GM12872 (cell line): ENCODE measurements around the gene SIX5.
A peak's percentile ranks its signal among the peaks of the same experiment; 100 is the strongest.

Source experiments
- TF ChIP-seq, protein P1 (sequence below): IDR thresholded peaks from 3 replicates; pipeline ENCODE4 v1.5.1; 2011; ENCODE audit warnings: low read depth, mild to moderate bottlenecking, low read length, moderate library complexity; ENCODE audit not compliant: insufficient read depth

Gene SIX5

GRCh38 chr19:45768984-45769782 lies at the start of gene SIX5:
Gene SIX5, minus strand, starts transcription at chr19:45769252. Its CDS starts 408 bp downstream, at chr19:45768844.
- TF ChIP-seq, protein P1, sequence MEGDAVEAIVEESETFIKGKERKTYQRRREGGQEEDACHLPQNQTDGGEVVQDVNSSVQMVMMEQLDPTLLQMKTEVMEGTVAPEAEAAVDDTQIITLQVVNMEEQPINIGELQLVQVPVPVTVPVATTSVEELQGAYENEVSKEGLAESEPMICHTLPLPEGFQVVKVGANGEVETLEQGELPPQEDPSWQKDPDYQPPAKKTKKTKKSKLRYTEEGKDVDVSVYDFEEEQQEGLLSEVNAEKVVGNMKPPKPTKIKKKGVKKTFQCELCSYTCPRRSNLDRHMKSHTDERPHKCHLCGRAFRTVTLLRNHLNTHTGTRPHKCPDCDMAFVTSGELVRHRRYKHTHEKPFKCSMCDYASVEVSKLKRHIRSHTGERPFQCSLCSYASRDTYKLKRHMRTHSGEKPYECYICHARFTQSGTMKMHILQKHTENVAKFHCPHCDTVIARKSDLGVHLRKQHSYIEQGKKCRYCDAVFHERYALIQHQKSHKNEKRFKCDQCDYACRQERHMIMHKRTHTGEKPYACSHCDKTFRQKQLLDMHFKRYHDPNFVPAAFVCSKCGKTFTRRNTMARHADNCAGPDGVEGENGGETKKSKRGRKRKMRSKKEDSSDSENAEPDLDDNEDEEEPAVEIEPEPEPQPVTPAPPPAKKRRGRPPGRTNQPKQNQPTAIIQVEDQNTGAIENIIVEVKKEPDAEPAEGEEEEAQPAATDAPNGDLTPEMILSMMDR, result no peak

DNA sequence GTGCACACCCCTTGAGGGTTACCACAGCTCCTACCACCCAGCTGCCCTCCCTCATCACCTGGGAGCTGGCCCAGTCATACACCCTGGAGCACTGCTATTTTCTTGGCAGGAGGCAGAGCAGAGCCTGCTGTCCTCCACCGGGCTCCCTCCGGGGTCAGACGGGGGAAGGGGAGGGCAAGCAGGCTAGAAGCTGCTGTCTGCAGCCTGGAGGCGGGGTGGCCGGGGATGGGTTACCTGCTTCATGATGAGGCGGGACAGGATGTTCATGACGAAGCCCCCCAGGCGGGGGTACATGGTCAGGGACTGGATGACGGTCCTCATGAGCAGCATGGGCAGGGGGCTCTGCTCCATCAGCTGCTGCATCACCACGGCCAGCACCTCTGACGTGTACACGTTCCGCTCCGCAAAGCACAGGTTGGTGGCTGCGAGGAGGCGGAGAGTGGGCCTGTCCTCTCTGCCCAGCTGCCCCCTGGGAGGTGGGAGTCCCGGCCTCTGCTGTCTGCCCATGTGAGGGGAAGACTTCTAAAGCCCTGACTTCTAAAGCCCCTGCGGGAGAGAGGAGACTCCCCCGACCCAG lies 48.8 kb upstream of the SIX5 start:
- TF ChIP-seq, protein P1, result no peak

- TF ChIP-seq, protein P1, result peak; percentile 96
Observed at GRCh38 chr19:45817010-45817724, 48.1 kb upstream of the SIX5 start.

DNA sequence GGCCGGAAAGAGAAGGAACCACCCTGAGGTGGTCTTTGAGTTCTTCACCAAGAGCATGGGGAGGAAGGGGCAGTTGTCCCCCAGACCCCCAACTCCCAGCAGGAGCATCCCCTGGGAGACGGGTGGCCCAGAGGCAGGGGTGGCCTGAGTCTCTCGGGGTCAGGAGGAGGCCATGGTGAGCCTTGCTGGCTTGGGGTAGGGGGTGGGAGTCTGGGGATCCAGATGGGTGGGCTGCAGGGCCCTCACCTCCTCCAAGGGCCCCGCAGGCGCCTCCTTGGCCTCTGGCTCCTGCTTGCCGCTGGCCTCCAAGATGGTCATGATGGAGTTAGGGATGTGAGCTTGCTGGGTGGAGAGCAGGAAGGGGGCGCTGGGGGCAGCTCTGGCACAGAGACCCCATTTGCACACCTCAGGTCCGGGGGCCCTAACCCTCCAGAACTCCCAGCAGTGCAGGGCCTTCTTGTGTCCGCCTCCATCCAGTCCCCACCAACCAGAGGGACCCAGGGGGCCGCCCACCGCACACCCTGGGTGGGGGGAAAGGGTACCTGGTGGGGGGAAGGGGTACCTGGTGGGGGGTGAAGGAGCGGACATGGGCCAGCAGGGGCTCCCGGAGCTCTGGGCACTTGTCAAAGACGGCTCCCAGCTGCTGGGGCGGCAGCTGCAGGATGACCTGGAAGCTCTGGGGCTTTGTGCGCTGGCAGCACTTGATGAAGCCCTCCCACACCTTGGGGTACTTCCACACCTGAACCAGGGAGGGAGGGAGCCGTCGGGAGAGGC lies 47.4 kb upstream of the SIX5 start:
- TF ChIP-seq, protein P1, result no peak

DNA sequence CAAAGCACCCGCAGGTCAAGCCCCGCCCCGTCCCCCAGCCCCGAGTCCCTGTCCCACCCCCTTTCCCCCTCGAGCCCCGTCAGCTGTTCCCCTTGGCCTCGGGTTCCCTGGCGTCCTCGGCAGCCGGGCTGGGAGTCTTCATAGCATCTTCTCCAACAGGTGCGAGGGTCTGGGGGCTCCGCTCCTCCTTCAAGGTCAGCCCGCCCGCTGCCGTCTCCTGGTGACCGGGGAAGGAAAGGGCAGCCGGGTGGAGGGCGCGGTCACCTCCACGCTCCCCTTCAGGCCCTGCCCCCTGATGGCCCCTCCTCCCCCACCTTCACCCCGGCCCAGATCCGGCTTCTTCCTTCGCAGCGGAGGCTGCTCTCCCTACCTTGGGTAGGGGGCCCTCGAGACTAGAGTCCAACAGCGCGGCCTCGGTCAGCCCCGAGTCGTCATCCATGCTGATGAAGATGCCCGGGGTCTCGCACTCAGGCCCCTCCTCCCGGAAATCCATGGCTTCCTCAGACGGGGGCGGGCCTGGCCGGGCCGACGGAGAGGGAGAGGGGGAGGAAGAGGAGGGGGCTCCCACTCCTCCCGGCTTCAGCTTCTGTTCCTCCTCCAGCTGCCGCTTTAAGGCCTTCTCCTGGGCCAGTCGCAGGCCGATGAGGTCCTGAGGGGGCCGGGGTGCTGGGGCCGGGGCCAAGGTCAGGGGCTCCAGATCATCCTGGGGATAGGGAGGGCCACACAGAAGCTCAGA lies 46.6 kb upstream of the SIX5 start:
- TF ChIP-seq, protein P1, result no peak

DNA sequence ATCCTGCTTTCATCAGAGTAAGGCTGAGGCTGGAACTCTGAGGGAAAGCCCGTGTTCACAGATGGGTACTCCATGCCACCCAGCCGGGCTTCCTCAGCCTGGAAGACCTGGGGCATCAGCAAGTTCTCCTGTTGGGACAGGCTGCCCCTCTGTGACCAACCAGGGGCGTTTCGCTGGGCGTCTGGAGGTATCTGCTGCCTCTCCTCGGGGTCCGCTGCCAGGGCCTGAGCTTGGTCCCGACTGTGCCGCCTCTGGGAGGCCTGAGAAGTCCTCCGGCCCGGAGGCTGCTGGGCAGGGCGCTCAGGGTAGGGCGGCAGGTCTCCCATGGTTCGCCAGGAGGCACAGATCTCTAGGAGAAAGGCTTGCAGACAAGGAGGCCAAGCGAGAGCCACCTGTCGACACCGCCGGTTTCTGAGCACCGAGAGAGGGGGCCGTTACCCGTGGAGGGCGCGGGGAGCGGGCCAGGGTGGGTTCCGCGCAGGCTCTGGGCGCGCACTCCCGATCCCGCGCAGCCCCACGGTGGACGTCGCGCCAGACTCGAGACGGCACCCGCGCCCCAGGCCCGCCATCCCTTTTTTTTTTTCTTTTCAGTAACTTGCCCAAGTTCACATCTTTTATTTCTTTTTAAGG lies 45.9 kb upstream of the SIX5 start, which contains the start of gene RSPH6A:
RSPH6A (minus strand) TSS at position 458 of the 630 bp plus-strand sequence; CDS start at position 326, 132 bp downstream.
- TF ChIP-seq, protein P1, result no peak
